Neutrophil (primary cell): Measurements from ENCODE around the gene RRP15.

Source experiments
- H3K27ac ChIP-seq: fragments of 200-600 bp; sonication (generic); 2 replicates; pipeline ENCODE4 v1.5.1; 2016; ENCODE audit warnings: mild to moderate bottlenecking, moderate library complexity
- H3K27me3 ChIP-seq: fragments of 200-600 bp; sonication (generic); 2 replicates; pipeline ENCODE4 v1.6.0; 2016; ENCODE audit warnings: mild to moderate bottlenecking
- H3K36me3 ChIP-seq: fragments of 200-600 bp; sonication (generic); 2 replicates; pipeline ENCODE4 v1.5.1; 2017
- H3K4me1 ChIP-seq, 2 experiments: fragments of 200-600 bp in 1 of 2; sonication (generic) in 1 of 2; 1 replicate in 1 of 2; 2 replicates in 1 of 2; pipeline versions ENCODE4 v1.5.1 to v1.6.1; 2013 to 2016; ENCODE audit warnings: low read depth in 1 of 2, low read length in 1 of 2, mild to moderate bottlenecking in 1 of 2, moderate library complexity in 1 of 2; ENCODE audit not compliant: control insufficient read depth in 1 of 2, insufficient read depth in 1 of 2
- H3K4me3 ChIP-seq, 2 experiments: fragments of 200-600 bp in 1 of 2; sonication (generic) in 1 of 2; 1 replicate in 1 of 2; 2 replicates in 1 of 2; pipeline ENCODE4 v1.5.1; 2013 to 2016; ENCODE audit warnings: low read depth in 1 of 2, low read length in 1 of 2, mild to moderate bottlenecking in 1 of 2, moderate library complexity in 1 of 2
- H3K9me3 ChIP-seq: fragments of 200-600 bp; sonication (generic); 2 replicates; pipeline ENCODE4 v1.5.1; 2016
- TF ChIP-seq, protein P1 (sequence below): fragments of 200-600 bp; sonication (generic); IDR thresholded peaks from 2 replicates; pipeline ENCODE4 v1.5.1; 2016; ENCODE audit warnings: antibody characterized with exemption

The RRP15 gene

DNA sequence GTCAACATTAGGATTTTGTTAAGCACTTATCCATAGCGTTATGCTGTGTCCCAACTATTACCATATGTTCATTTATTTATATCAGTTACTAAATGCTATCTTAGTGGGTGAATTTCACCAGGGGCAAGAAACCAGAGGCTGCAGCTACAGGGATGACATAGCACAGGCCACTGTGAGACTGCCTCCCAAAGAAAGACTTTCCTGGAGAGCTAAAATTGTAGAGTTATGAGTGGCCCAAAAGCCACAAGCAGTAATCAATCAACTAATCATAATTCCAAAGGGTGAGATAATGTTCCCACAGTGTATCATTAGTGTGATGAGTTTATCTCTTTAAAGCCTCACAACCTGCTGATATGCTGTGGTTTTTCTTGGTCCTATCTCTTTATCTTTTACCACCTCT is 56.2 kb downstream of the RRP15 start:
- H3K36me3 ChIP-seq, result no peaks in the 10 kb centered on the region
- H3K27me3 ChIP-seq, result peaks cover 42% of the 10 kb centered on the region
- TF ChIP-seq, protein P1, sequence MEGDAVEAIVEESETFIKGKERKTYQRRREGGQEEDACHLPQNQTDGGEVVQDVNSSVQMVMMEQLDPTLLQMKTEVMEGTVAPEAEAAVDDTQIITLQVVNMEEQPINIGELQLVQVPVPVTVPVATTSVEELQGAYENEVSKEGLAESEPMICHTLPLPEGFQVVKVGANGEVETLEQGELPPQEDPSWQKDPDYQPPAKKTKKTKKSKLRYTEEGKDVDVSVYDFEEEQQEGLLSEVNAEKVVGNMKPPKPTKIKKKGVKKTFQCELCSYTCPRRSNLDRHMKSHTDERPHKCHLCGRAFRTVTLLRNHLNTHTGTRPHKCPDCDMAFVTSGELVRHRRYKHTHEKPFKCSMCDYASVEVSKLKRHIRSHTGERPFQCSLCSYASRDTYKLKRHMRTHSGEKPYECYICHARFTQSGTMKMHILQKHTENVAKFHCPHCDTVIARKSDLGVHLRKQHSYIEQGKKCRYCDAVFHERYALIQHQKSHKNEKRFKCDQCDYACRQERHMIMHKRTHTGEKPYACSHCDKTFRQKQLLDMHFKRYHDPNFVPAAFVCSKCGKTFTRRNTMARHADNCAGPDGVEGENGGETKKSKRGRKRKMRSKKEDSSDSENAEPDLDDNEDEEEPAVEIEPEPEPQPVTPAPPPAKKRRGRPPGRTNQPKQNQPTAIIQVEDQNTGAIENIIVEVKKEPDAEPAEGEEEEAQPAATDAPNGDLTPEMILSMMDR, result no peak
- H3K4me3 ChIP-seq, result no peak overlapping the region
- H3K9me3 ChIP-seq, result no peaks in the 10 kb centered on the region
- H3K27ac ChIP-seq, result no peak overlapping the region
- H3K4me1 ChIP-seq, result peaks cover 13 to 17% of the 10 kb centered on the region in 2 experiments

DNA sequence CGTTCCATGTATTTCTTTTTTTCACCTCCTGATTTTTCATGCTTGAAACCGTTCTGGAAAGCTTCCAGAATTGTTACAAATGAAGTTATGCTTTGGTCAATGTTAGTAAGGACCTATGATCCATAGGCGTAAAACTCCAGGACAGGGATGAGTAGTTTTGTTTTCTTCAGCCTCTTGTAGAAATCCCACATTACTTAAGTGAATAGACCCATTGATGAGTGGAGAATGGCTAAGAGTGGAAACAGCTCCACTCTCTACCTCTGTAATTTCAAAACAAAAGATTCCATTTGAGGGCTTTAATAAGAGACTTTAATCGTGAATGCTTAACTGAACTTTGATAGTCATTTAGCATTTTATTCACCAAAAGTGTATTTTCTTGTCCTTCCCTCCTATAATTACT is 57.0 kb downstream of the RRP15 start:
- peaks cover 50% of the 10 kb centered on the region for H3K27me3 ChIP-seq
- no peak overlapping the region for H3K27ac ChIP-seq
- TF ChIP-seq, protein P1, result no peak
- H3K4me3 ChIP-seq, result no peak overlapping the region
- no peaks in the 10 kb centered on the region for H3K36me3 ChIP-seq
- no peaks in the 10 kb centered on the region for H3K9me3 ChIP-seq
- peaks cover 21 to 23% of the 10 kb centered on the region in 2 experiments for H3K4me1 ChIP-seq

DNA sequence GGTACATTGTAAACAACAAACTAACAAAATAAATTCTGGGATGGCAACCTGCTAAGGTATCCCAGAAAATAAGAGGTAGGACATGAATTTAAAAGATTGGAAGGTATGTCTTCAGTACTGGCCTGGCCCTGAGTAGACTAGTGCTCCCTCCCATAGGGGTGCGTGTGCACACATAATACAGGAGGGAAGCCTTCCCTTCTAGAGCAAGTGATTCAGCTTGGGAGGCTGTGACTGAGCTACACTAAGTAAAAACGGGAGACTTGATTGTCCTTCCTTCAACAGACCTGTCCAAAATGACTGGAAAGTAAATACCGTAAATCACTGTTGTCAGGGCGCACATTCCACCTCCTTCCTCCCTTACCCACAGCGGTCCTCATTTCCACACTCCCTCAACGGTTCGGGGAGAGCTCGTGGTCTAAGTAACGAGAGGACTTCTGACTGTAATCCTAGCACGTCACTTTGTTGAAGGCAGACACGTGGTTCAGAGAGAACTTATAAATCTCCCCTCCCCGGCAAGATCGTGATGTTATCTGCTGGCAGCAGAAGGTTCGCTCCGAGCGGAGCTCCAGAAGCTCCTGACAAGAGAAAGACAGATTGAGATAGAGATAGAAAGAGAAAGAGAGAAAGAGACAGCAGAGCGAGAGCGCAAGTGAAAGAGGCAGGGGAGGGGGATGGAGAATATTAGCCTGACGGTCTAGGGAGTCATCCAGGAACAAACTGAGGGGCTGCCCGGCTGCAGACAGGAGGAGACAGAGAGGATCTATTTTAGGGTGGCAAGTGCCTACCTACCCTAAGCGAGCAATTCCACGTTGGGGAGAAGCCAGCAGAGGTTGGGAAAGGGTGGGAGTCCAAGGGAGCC is 60.0 kb downstream of the RRP15 start, which contains the start of gene TGFB2:
Gene TGFB2 (plus strand): TSS at position 523 of the 859 bp plus-strand sequence. CDS start 1,366 bp downstream, outside the sequence.
- TF ChIP-seq, protein P1, result no peak
- Histone ChIP-seq H3K9me3 (no peaks in the 10 kb centered on the region), H3K27me3 (peaks cover 79% of the 10 kb centered on the region), H3K36me3 (no peaks in the 10 kb centered on the region), H3K27ac (no peak within 1 kb of the TSS), H3K4me1 (peaks cover 23% of the 10 kb centered on the region in 2 experiments), H3K4me3 (peak within 1 kb of the TSS; percentile 31 to 48)

GRCh38 chr1:218345673-218346390 is 60.7 kb downstream of the RRP15 start:
- Histone ChIP-seq H3K36me3 (no peaks in the 10 kb centered on the region), H3K4me1 (peaks cover 23% of the 10 kb centered on the region in 2 experiments), H3K9me3 (no peaks in the 10 kb centered on the region), H3K27ac (no peak overlapping the region), H3K27me3 (peaks cover 87% of the 10 kb centered on the region), H3K4me3 (peak overlapping the region; percentile 31 to 48)
- TF ChIP-seq, protein P1, result no peak

- no peak overlapping the region for H3K27ac ChIP-seq
- peaks cover 95% of the 10 kb centered on the region for H3K27me3 ChIP-seq
- TF ChIP-seq, protein P1, result no peak
Observed at GRCh38 chr1:218346391-218347204, 61.5 kb downstream of the RRP15 start.

More at GRCh38 chr1:218346391-218347204, 61.5 kb downstream of the RRP15 start:
- Histone ChIP-seq H3K9me3 (no peaks in the 10 kb centered on the region), H3K36me3 (no peaks in the 10 kb centered on the region), H3K4me1 (peaks cover 23% of the 10 kb centered on the region in 2 experiments), H3K4me3 (peak overlapping the region; percentile 31 to 48)
